HepG2 (cell line): ENCODE data around the gene GALR2. TPM values are rescaled to one million over a fixed set of nuclear protein-coding genes. Genes with fewer than 3 reads are reported as not detected.

Experiments used
- NFYB ChIP-seq: sonication (generic); formaldehyde crosslinking; IDR thresholded peaks from 2 replicates; pipeline ENCODE4 v1.4.0; 2020; ENCODE audit warnings: missing genetic modification reagents
- ONECUT2 ChIP-seq: sonication (generic); formaldehyde crosslinking; IDR thresholded peaks from 2 replicates; pipeline ENCODE4 v1.4.0; 2020; ENCODE audit warnings: missing genetic modification reagents
- SMYD3 ChIP-seq: sonication (generic); formaldehyde crosslinking; IDR thresholded peaks from 2 replicates; pipeline ENCODE4 v1.8.1; 2023; ENCODE audit warnings: mild to moderate bottlenecking, missing genetic modification reagents
- SOX13 ChIP-seq, 3 experiments: fragments of 450-650 bp in 1 of 3; sonication (generic) in 1 of 3; formaldehyde crosslinking in 1 of 3; IDR thresholded peaks in 2 of 3; conservative IDR thresholded peaks in 1 of 3; 2 replicates each; pipeline versions ENCODE4 v1.5.0 to v1.6.1; 2016 to 2020; ENCODE audit warnings: antibody characterized with exemption in 1 of 3, mild to moderate bottlenecking in 1 of 3, missing compliant biosample characterization in 1 of 3, missing genetic modification reagents in 1 of 3, moderate library complexity in 1 of 3
- ZNF572 ChIP-seq: sonication (generic); formaldehyde crosslinking; IDR thresholded peaks from 2 replicates; pipeline ENCODE4 v1.5.1; 2020; ENCODE audit warnings: mild to moderate bottlenecking, missing genetic modification reagents
- ZNF772 ChIP-seq: sonication (generic); formaldehyde crosslinking; IDR thresholded peaks from 2 replicates; pipeline ENCODE4 v1.5.0; 2020; ENCODE audit warnings: mild to moderate bottlenecking, missing genetic modification reagents
- polyA plus RNA-seq, 8 experiments: library from polyadenylated mRNA; depleted of rRNA in 3 of 8; stranded (reverse) in 7 of 8; unstranded in 1 of 8; fragments of >200 nt; fragmentation: Illumina TruSeq in 4 of 8; extraction: Trizol in 4 of 8; gene quantifications; 2 replicates each; pipeline versions ENCODE4 v1.2.1 to v1.2.3, GENCODE V29; 2011 to 2016; ENCODE audit warnings: low read depth in 4 of 8, missing spikeins in 1 of 8, mixed read lengths in 1 of 8; ENCODE audit not compliant: insufficient read depth in 1 of 8
- total RNA-seq, 5 experiments: library from RNA; depleted of rRNA; stranded (reverse); fragments of >200 nt; fragmentation: Illumina TruSeq; extraction: Trizol; gene quantifications; 2 replicates each; pipeline ENCODE4 v1.2.3, GENCODE V29; 2016; ENCODE audit warnings: low read depth in 1 of 5
- TF ChIP-seq, protein P1 (sequence below): sonication (generic); formaldehyde crosslinking; IDR thresholded peaks from 2 replicates; pipeline ENCODE4 v1.9.0; 2021; ENCODE audit warnings: mild to moderate bottlenecking, missing genetic modification reagents
- TF ChIP-seq, protein P2 (sequence below): sonication (generic); formaldehyde crosslinking; IDR thresholded peaks from 2 replicates; pipeline ENCODE4 v1.5.0; 2020; ENCODE audit warnings: mild to moderate bottlenecking, missing genetic modification reagents
- TF ChIP-seq, protein P3 (sequence below): sonication (generic); formaldehyde crosslinking; IDR thresholded peaks from 2 replicates; pipeline ENCODE4 v1.5.0; 2020; ENCODE audit warnings: mild to moderate bottlenecking, missing genetic modification reagents, borderline replicate concordance
- TF ChIP-seq, protein P4 (sequence below): sonication (generic); formaldehyde crosslinking; IDR thresholded peaks from 2 replicates; pipeline ENCODE4 v1.5.1; 2020; ENCODE audit warnings: missing genetic modification reagents, mild to moderate bottlenecking, borderline replicate concordance

The GALR2 gene
- total and polyA plus RNA-seq, 2 of the 13 experiments (the other 11 are each of a cell fraction or from before 2014, with no cell fraction given) = 0.48 to 0.58 TPM

DNA sequence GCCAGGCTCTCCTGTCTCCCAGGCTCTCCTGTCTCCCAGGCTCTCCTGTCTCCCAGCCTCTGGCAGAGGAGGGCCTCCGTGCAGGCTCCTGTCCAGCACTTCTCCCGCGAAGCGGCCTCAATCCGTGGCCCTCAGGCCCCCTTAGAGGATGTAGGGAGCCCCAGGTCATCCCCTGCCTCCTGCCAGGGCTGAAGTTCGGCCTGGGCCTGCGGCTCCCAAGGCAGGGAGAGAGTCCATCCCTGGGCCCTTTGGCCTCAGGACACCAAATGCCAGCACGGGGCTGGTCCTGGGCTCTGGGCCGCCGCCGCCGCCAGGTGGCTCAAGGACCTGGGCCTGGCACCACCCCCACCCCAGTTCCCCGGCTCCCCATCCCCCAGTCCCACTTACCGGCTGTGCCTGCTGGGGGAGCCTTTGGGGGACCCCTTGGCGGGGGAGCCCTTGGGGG lies 47.8 kb upstream of the GALR2 start (continued):
- TF ChIP-seq, protein P1, sequence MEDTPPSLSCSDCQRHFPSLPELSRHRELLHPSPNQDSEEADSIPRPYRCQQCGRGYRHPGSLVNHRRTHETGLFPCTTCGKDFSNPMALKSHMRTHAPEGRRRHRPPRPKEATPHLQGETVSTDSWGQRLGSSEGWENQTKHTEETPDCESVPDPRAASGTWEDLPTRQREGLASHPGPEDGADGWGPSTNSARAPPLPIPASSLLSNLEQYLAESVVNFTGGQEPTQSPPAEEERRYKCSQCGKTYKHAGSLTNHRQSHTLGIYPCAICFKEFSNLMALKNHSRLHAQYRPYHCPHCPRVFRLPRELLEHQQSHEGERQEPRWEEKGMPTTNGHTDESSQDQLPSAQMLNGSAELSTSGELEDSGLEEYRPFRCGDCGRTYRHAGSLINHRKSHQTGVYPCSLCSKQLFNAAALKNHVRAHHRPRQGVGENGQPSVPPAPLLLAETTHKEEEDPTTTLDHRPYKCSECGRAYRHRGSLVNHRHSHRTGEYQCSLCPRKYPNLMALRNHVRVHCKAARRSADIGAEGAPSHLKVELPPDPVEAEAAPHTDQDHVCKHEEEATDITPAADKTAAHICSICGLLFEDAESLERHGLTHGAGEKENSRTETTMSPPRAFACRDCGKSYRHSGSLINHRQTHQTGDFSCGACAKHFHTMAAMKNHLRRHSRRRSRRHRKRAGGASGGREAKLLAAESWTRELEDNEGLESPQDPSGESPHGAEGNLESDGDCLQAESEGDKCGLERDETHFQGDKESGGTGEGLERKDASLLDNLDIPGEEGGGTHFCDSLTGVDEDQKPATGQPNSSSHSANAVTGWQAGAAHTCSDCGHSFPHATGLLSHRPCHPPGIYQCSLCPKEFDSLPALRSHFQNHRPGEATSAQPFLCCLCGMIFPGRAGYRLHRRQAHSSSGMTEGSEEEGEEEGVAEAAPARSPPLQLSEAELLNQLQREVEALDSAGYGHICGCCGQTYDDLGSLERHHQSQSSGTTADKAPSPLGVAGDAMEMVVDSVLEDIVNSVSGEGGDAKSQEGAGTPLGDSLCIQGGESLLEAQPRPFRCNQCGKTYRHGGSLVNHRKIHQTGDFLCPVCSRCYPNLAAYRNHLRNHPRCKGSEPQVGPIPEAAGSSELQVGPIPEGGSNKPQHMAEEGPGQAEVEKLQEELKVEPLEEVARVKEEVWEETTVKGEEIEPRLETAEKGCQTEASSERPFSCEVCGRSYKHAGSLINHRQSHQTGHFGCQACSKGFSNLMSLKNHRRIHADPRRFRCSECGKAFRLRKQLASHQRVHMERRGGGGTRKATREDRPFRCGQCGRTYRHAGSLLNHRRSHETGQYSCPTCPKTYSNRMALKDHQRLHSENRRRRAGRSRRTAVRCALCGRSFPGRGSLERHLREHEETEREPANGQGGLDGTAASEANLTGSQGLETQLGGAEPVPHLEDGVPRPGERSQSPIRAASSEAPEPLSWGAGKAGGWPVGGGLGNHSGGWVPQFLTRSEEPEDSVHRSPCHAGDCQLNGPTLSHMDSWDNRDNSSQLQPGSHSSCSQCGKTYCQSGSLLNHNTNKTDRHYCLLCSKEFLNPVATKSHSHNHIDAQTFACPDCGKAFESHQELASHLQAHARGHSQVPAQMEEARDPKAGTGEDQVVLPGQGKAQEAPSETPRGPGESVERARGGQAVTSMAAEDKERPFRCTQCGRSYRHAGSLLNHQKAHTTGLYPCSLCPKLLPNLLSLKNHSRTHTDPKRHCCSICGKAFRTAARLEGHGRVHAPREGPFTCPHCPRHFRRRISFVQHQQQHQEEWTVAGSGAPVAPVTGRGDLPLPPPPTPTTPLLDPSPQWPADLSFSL (CRISPR knock-in tag) = no peak
- TF ChIP-seq ZNF772 (CRISPR knock-in tag) (no peak), SOX13 (IDR thresholded peaks at IDR 0.05) (no peak), SOX13 (CRISPR knock-in tag; conservative IDR thresholded peaks at IDR 0.05 in 1 of 2, IDR thresholded peaks at IDR 0.05 in 1 of 2) (0 out of 4 replicates have a peak, but pooled peaks of 1 of the 2 experiments have one; percentile 3), NFYB (CRISPR knock-in tag) (no peak), ONECUT2 (CRISPR knock-in tag) (no peak), SMYD3 (CRISPR knock-in tag) (no peak), ZNF572 (CRISPR knock-in tag) (peak; percentile 60; the same call in 1 of the 2 replicates)
- TF ChIP-seq, protein P2, sequence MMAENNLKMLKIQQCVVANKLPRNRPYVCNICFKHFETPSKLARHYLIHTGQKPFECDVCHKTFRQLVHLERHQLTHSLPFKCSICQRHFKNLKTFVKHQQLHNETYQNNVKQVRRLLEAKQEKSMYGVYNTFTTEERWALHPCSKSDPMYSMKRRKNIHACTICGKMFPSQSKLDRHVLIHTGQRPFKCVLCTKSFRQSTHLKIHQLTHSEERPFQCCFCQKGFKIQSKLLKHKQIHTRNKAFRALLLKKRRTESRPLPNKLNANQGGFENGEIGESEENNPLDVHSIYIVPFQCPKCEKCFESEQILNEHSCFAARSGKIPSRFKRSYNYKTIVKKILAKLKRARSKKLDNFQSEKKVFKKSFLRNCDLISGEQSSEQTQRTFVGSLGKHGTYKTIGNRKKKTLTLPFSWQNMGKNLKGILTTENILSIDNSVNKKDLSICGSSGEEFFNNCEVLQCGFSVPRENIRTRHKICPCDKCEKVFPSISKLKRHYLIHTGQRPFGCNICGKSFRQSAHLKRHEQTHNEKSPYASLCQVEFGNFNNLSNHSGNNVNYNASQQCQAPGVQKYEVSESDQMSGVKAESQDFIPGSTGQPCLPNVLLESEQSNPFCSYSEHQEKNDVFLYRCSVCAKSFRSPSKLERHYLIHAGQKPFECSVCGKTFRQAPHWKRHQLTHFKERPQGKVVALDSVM (CRISPR knock-in tag) = peak; percentile 38; the same call in 1 of the 2 replicates
- TF ChIP-seq, protein P3, sequence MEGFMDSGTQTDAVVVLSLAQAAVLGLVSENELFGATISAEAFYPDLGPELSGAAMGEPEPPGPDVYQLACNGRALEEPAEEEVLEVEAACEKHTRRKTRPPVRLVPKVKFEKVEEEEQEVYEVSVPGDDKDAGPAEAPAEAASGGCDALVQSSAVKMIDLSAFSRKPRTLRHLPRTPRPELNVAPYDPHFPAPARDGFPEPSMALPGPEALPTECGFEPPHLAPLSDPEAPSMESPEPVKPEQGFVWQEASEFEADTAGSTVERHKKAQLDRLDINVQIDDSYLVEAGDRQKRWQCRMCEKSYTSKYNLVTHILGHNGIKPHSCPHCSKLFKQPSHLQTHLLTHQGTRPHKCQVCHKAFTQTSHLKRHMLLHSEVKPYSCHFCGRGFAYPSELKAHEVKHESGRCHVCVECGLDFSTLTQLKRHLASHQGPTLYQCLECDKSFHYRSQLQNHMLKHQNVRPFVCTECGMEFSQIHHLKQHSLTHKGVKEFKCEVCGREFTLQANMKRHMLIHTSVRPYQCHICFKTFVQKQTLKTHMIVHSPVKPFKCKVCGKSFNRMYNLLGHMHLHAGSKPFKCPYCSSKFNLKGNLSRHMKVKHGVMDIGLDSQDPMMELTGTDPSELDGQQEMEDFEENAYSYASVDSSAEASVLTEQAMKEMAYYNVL (CRISPR knock-in tag) = no peak
- TF ChIP-seq, protein P4, sequence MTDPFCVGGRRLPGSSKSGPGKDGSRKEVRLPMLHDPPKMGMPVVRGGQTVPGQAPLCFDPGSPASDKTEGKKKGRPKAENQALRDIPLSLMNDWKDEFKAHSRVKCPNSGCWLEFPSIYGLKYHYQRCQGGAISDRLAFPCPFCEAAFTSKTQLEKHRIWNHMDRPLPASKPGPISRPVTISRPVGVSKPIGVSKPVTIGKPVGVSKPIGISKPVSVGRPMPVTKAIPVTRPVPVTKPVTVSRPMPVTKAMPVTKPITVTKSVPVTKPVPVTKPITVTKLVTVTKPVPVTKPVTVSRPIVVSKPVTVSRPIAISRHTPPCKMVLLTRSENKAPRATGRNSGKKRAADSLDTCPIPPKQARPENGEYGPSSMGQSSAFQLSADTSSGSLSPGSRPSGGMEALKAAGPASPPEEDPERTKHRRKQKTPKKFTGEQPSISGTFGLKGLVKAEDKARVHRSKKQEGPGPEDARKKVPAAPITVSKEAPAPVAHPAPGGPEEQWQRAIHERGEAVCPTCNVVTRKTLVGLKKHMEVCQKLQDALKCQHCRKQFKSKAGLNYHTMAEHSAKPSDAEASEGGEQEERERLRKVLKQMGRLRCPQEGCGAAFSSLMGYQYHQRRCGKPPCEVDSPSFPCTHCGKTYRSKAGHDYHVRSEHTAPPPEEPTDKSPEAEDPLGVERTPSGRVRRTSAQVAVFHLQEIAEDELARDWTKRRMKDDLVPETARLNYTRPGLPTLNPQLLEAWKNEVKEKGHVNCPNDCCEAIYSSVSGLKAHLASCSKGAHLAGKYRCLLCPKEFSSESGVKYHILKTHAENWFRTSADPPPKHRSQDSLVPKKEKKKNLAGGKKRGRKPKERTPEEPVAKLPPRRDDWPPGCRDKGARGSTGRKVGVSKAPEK (CRISPR knock-in tag) = no peak; the same call in 1 of the 2 replicates
